ENCODE data around the gene KLHL9.
"Not testable (repeated sequence)": the region's sequence is repeated elsewhere in the genome, so short reads cannot be mapped to it uniquely, and the experiment has no call there.

The KLHL9 gene

GRCh38 chr9:21334701-21335632 is at the start of gene KLHL9:
KLHL9 (minus strand) TSS chr9:21335404; CDS start chr9:21334859, 545 bp downstream.
- peak; percentile 75 for DNase-seq (ENCODE audit: low read depth)

GRCh38 chr9:21383627-21384026 is 48.4 kb upstream of the KLHL9 start:
- no peak for DNase-seq (ENCODE audit: low read depth)

- no peak for DNase-seq (ENCODE audit: low read depth)
Measured at GRCh38 chr9:21381448-21382339, 46.5 kb upstream of the KLHL9 start.

GRCh38 chr9:21371467-21371866 is 36.3 kb upstream of the KLHL9 start:
- DNase-seq (ENCODE audit: low read depth), result not testable (repeated sequence)

- DNase-seq (ENCODE audit: low read depth), result no peak
Measured at GRCh38 chr9:21367957-21368356, 32.8 kb upstream of the KLHL9 start, which contains the start of gene IFNA13. IFNA13 (minus strand) TSS chr9:21368057; CDS start chr9:21368010, 47 bp downstream.

- DNase-seq (ENCODE audit: low read depth), result not testable (repeated sequence)
Measured at GRCh38 chr9:21367169-21367568, 32.0 kb upstream of the KLHL9 start.

- no peak for DNase-seq (ENCODE audit: low read depth)
Measured at GRCh38 chr9:21362287-21362686, 27.1 kb upstream of the KLHL9 start.

GRCh38 chr9:21357479-21358460 is 22.6 kb upstream of the KLHL9 start:
- DNase-seq (ENCODE audit: low read depth), result no peak

- DNase-seq (ENCODE audit: low read depth), result no peak
Measured at GRCh38 chr9:21350787-21351186, 15.6 kb upstream of the KLHL9 start, which contains the start of gene IFNA6. IFNA6 (minus strand) TSS chr9:21350887; CDS start chr9:21350887, 0 bp downstream.

GRCh38 chr9:21348430-21348970 is 13.3 kb upstream of the KLHL9 start:
- no peak for DNase-seq (ENCODE audit: low read depth)

- no peak for DNase-seq (ENCODE audit: low read depth)
Measured at GRCh38 chr9:21340735-21341134, 5.5 kb upstream of the KLHL9 start.

GRCh38 chr9:21336457-21336856 is 1.3 kb upstream of the KLHL9 start:
- DNase-seq (ENCODE audit: low read depth), result no peak

GRCh38 chr9:21333226-21333625 is 2.0 kb downstream of the KLHL9 start:
- no peak for DNase-seq (ENCODE audit: low read depth)

- DNase-seq (ENCODE audit: low read depth), result no peak
Measured at GRCh38 chr9:21331676-21332402, 3.4 kb downstream of the KLHL9 start.

- no peak for DNase-seq (ENCODE audit: low read depth)
Measured at GRCh38 chr9:21326526-21327139, 8.6 kb downstream of the KLHL9 start.

- no peak for DNase-seq (ENCODE audit: low read depth)
Measured at GRCh38 chr9:21324047-21324446, 11.2 kb downstream of the KLHL9 start.

GRCh38 chr9:21322911-21323461 is 12.2 kb downstream of the KLHL9 start:
- DNase-seq (ENCODE audit: low read depth), result no peak

- DNase-seq (ENCODE audit: low read depth), result no peak
Measured at GRCh38 chr9:21320465-21320864, 14.7 kb downstream of the KLHL9 start.

Measured in stimulated activated CD8-positive, alpha-beta memory T cell treated with anti-CD3 and anti-CD28 coated beads, Interleukin-7, amount 100 ng/mL, for 24 hours (primary cell).